Progenitor cell of endocrine pancreas (in vitro differentiated cells): ENCODE measurements around the gene ZNF69. TPM values are rescaled to one million over a fixed set of nuclear protein-coding genes. Genes with fewer than 3 reads are reported as not detected.
A peak's percentile ranks its signal among the peaks of the same experiment; 100 is the strongest.
"Not testable (repeated sequence)": the region's sequence is repeated elsewhere in the genome, so short reads cannot be mapped to it uniquely, and the experiment has no call there.

Experiments
- DNase-seq: peaks from one replicate; pipeline ENCODE4 v3.0.0; 2021; ENCODE audit warnings: low spot score; ENCODE audit not compliant: unreplicated experiment
- H3K27ac Mint-ChIP-seq: 2 replicates; pipeline ENCODE4 v1.8.0; 2021; ENCODE audit warnings: mild to moderate bottlenecking, moderate library complexity, mixed read lengths
- H3K27me3 Mint-ChIP-seq: 2 replicates; pipeline ENCODE4 v1.8.0; 2021; ENCODE audit warnings: mixed read lengths
- H3K36me3 Mint-ChIP-seq: 2 replicates; pipeline ENCODE4 v1.8.0; 2022; ENCODE audit warnings: mixed read lengths; ENCODE audit not compliant: insufficient read depth
- H3K4me1 Mint-ChIP-seq: 2 replicates; pipeline ENCODE4 v1.8.0; 2021; ENCODE audit warnings: low read depth, mixed read lengths
- H3K4me3 Mint-ChIP-seq: 2 replicates; pipeline ENCODE4 v1.8.0; 2021; ENCODE audit warnings: low read depth, mild to moderate bottlenecking, moderate library complexity, mixed read lengths
- H3K9me3 Mint-ChIP-seq: 2 replicates; pipeline ENCODE4 v1.8.0; 2021; ENCODE audit warnings: low read depth, mixed read lengths
- total RNA-seq: library from RNA; stranded (reverse); gene quantifications from 2 replicates; pipeline ENCODE4 v1.2.1, GENCODE V29; 2021
- TF ChIP-seq, protein P1 (sequence below): fragments of 200-600 bp; sonication (generic); IDR thresholded peaks from one replicate; pipeline ENCODE4 v1.5.0; 2021; ENCODE audit warnings: antibody characterized with exemption, mild to moderate bottlenecking; ENCODE audit not compliant: unreplicated experiment

Gene ZNF69
- total RNA-seq, 1 donor from 2014 or later, result 39.0 TPM

DNA sequence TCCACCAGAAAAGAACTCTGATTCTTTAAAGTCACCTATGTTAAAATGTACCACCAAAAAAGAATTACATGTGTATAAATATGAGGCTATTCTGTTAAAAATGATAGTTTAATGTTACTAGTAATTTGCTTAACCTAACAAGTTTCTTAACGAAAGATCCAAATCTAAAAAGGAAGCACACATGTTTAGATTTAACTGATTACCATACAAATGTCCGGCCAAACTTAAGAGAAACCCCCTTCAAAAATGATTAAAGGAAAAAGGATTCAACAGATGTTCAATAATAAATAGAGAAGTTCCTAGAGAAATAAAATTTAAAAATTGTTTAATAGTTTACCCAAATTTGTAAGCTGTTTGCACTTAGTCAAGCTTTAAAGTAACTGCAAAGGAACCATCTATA is 5.0 kb upstream of the ZNF69 start:
- H3K4me3 Mint-ChIP-seq, result no peak overlapping the region
- no peak for DNase-seq
- peaks cover 3% of the 10 kb centered on the region for H3K4me1 Mint-ChIP-seq
- H3K36me3 Mint-ChIP-seq, result peaks cover 6% of the 10 kb centered on the region
- H3K9me3 Mint-ChIP-seq, result peaks cover 7% of the 10 kb centered on the region
- TF ChIP-seq, protein P1, sequence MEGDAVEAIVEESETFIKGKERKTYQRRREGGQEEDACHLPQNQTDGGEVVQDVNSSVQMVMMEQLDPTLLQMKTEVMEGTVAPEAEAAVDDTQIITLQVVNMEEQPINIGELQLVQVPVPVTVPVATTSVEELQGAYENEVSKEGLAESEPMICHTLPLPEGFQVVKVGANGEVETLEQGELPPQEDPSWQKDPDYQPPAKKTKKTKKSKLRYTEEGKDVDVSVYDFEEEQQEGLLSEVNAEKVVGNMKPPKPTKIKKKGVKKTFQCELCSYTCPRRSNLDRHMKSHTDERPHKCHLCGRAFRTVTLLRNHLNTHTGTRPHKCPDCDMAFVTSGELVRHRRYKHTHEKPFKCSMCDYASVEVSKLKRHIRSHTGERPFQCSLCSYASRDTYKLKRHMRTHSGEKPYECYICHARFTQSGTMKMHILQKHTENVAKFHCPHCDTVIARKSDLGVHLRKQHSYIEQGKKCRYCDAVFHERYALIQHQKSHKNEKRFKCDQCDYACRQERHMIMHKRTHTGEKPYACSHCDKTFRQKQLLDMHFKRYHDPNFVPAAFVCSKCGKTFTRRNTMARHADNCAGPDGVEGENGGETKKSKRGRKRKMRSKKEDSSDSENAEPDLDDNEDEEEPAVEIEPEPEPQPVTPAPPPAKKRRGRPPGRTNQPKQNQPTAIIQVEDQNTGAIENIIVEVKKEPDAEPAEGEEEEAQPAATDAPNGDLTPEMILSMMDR, result no peak
- no peak overlapping the region for H3K27ac Mint-ChIP-seq
- H3K27me3 Mint-ChIP-seq, result no peaks in the 10 kb centered on the region

GRCh38 chr19:11887234-11887610 is 360 bp upstream of the ZNF69 start:
- H3K27me3 Mint-ChIP-seq, result no peaks in the 10 kb centered on the region
- TF ChIP-seq, protein P1, result no peak

GRCh38 chr19:11889901-11890300 is 2.3 kb downstream of the ZNF69 start:
- DNase-seq, H3K27me3 Mint-ChIP-seq: not testable (repeated sequence)
- Mint-ChIP-seq H3K4me1 (peaks cover 13% of the 10 kb centered on the region), H3K9me3 (peaks cover 41% of the 10 kb centered on the region), H3K27ac (peak overlapping the region; percentile 99), H3K36me3 (peaks cover 76% of the 10 kb centered on the region), H3K4me3 (peak overlapping the region; percentile 94)

More at GRCh38 chr19:11887234-11887610, 360 bp upstream of the ZNF69 start:
- Mint-ChIP-seq H3K9me3 (peaks cover 24% of the 10 kb centered on the region), H3K4me1 (peaks cover 13% of the 10 kb centered on the region), H3K4me3 (peak overlapping the region; percentile 94), H3K27ac (peak overlapping the region; percentile 99), H3K36me3 (peaks cover 49% of the 10 kb centered on the region)
- DNase-seq, result no peak

DNA sequence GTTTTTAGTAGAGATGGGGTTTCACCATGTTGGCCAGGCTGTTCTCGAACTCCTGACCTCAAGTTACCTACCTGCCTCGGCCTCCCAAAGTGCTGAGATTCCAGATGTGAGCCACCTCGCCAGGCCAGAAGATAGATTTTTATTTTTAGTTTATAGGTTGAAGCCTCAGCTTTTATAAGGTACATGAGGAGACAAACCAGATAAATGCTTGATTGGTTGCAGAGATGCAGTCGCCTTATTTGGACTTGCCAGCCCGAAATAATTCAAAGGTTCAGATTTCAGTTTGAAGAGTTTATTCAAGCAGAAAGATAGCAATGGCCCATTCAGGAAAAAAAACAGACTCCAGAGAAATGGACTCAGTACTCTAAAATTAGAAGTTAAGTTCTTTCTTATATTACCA is 3.1 kb downstream of the ZNF69 start:
- peak overlapping the region; percentile 85 for H3K27ac Mint-ChIP-seq
- no peaks in the 10 kb centered on the region for H3K27me3 Mint-ChIP-seq
- H3K36me3 Mint-ChIP-seq, result peaks cover 84% of the 10 kb centered on the region
- peaks cover 13% of the 10 kb centered on the region for H3K4me1 Mint-ChIP-seq
- DNase-seq, result no peak
- H3K9me3 Mint-ChIP-seq, result peaks cover 45% of the 10 kb centered on the region
- H3K4me3 Mint-ChIP-seq, result no peak overlapping the region
- TF ChIP-seq, protein P1, result no peak

- H3K27me3 Mint-ChIP-seq, result no peaks in the 10 kb centered on the region
- H3K4me3 Mint-ChIP-seq, result no peak overlapping the region
- TF ChIP-seq, protein P1, result no peak
- H3K4me1 Mint-ChIP-seq, result no peaks in the 10 kb centered on the region
- H3K36me3 Mint-ChIP-seq, result peaks cover 81% of the 10 kb centered on the region
- peaks cover 47% of the 10 kb centered on the region for H3K9me3 Mint-ChIP-seq
- no peak overlapping the region for H3K27ac Mint-ChIP-seq
- DNase-seq, result no peak
These were observed 7.3 kb downstream of the ZNF69 start for GRCh38 chr19:11894851-11895250.

GRCh38 chr19:11902228-11902627 is 14.6 kb downstream of the ZNF69 start:
- no peaks in the 10 kb centered on the region for H3K27me3 Mint-ChIP-seq
- H3K9me3 Mint-ChIP-seq, result peaks cover 52% of the 10 kb centered on the region
- H3K36me3 Mint-ChIP-seq, result peaks cover 83% of the 10 kb centered on the region
- TF ChIP-seq, protein P1, result no peak
- peak overlapping the region; percentile 39 for H3K27ac Mint-ChIP-seq
- H3K4me3 Mint-ChIP-seq, result no peak overlapping the region
- no peaks in the 10 kb centered on the region for H3K4me1 Mint-ChIP-seq
- no peak for DNase-seq
